H4 (cell line): Measurements from ENCODE around the gene ARHGEF4. TPM values are rescaled to one million over a fixed set of nuclear protein-coding genes. Genes with fewer than 3 reads are reported as not detected.

Source experiments
- DNase-seq: peaks from one replicate; pipeline ENCODE4 v3.0.0-alpha.2; 2015; ENCODE audit warnings: low spot score
- total RNA-seq: library from RNA; depleted of rRNA; stranded (reverse); fragments of >200 nt; shearing (Covaris generic); gene quantifications from 2 replicates; pipeline ENCODE4 v1.2.3, GENCODE V29; 2014

The ARHGEF4 gene
- total RNA-seq, 1 experiment from 2014 or later = 1.2 TPM

GRCh38 chr2:130918393-130918792, 81.7 kb downstream of the ARHGEF4 start:
- DNase-seq = no peak

DNA sequence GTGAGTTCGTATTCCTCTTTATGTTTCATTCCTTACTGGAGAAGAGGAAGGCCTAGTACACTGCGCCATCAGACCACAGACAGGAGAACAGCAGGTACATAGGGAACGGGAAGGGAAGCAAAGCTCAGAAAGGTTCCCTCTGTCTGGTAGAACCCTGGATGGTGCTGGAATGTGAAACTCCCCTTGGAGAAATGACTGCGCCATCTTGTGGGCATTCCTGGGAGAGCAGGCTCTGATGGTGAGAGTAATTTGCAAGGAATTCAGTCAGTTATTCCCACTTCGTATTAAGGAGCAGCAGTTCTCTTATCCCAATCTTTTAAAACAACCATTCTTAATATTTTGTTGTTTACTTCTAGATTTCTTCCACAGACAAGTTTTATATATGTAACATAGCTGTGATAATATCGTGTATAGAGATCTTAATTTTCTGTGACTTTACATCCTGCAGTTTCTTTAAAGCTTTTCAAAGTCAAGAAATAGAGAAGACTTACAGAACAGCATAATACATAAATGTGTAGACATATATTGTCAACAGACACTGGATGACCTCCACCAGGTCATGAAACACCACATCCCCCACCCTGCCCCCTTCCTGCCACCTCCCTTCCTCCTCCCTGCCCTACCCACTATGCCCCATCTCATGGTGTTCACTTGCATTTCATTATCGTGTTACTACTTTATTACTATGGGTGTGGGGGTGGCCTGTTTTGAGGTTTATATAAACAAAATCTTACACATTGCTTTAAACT, 83.9 kb downstream of the ARHGEF4 start:
- peak; percentile 44 for DNase-seq

DNA sequence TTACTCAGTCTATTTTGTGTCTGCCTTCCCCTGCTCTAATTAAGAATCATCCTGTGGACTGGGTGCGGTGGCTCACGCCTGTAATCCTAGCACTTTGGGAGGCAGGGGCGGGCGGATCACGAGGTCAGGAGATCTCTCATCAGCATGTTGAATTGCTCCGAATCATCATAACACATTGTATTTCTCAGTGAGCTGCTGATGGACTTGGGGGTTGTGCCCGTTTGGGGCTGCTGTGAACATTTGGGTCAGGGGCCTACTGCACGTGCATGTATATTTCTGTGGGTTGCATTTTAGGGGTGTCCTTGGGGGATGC, 84.4 kb downstream of the ARHGEF4 start:
- DNase-seq = no peak

DNA sequence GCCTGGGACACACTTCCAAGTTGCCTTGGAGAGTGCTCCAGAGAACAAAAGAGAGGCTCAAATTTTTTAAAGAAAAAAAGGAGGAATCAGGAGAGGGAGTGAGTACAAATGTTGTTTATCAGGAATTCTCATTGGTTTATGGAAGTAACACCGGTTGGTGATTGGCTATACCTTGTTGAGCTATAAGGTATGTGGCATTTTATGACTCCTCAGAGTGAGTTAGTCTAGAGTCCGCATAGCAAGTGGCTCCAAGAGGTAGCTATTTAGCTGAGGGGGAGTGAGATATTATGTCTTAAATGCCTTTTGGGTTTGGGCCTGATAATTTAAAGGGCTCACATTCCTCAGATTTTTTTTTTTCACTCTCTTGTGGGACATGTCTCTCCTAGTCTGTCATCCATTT, 85.7 kb downstream of the ARHGEF4 start:
- DNase-seq = no peak

DNA sequence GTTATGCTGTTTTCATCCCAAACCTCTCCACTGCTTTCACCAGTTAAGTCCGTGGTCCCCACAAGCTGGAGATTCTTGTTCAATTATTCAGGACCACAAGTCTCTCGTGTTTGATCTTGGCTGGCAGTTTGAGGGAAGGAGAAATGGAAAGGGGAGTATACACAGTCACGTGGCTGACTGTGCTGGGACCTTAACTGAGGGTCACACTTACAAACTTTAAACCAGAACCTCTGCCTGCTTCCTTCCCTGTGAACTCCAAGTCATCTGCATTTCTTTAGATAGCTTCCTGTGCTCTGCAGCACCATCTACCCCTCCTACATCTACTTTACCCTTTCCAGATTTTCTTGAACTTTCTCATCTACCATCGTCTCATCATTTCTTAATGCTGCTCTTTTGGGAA, 91.7 kb downstream of the ARHGEF4 start:
- no peak for DNase-seq

GRCh38 chr2:130930740-130931659, 94.3 kb downstream of the ARHGEF4 start:
- DNase-seq = no peak

- DNase-seq = no peak
Measured at GRCh38 chr2:130933501-130933900, 96.8 kb downstream of the ARHGEF4 start.

- DNase-seq = no peak
Measured at GRCh38 chr2:130936451-130936850, 99.7 kb downstream of the ARHGEF4 start.

- no peak for DNase-seq
Measured at GRCh38 chr2:130947967-130948366, 111.3 kb downstream of the ARHGEF4 start.

DNA sequence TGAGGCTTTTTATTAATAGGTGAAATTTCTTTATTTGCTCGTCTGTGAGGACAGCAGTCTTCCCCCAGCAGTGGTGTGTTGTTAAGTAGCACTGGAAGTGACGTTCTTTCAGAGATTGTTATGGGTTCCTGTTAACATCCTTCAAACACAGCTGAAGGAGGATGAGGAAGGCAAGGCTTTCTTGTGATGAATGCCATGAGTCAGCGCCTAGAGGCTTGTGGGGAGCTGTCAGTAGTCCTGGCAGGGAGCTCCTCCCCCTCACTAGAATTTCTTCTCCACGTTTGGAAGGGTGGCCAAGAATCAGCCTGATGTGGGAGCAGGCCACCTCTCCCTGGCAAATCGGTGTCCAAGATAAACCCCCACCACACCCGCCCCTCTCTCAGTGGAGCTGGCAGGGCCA, 113.2 kb downstream of the ARHGEF4 start:
- DNase-seq = no peak

DNA sequence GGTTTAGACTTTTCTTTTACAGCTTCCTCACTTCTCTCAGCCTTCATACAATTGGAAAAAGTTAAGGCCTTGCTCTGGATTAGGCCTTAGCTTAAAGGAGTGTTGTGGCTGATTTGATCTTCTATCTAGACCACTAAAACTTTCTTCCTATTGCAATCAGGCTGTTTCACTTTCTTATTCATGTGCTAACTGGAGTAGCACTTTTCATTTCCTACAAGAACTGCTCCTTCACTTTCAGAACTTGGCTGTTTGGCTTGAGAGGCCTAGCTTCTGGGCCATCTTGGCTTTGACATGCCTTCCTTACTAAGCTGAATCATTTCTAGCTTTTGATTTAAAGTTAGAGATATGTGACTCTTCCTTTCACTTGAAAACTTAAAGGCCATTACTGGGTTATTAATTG, 114.3 kb downstream of the ARHGEF4 start:
- DNase-seq = no peak

DNA sequence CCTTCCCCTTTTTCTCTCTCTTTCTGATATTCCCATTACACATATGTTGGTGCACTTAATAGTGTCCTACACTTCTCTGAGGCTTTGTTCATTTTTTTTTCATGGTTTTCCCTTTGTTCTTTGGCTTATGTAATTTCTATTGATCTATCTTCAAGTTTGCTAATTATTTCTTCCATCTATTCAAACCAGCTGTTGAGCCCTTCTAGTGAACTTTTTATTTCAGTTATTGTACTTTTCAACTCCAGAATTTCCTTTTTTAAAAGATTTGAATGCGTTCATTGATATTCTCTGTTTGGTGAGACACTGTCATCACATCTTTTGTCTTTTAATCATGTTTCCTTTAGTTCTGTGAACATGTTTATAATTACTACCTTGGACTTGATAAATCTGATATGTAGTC, 118.2 kb downstream of the ARHGEF4 start:
- DNase-seq = no peak

DNA sequence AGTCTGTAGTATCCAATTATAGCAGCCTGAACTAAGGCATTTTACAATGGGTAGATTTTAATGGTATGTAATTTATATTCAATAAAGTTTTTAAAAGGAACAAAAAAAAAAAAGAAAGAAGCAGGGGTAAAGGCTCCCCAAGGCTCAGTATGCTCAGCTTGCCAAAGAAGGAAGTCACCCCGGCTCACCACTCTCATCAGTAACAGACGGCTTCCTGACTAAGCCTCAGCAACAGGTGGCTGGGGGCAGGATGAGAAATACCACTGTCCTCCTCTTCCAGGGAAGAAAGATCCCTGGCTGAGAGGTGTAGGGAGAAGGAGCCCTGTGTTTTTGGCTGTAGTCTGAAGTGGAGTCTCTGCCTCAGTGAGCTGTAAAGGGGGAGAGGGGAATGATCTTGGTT, 121.2 kb downstream of the ARHGEF4 start:
- no peak for DNase-seq

DNA sequence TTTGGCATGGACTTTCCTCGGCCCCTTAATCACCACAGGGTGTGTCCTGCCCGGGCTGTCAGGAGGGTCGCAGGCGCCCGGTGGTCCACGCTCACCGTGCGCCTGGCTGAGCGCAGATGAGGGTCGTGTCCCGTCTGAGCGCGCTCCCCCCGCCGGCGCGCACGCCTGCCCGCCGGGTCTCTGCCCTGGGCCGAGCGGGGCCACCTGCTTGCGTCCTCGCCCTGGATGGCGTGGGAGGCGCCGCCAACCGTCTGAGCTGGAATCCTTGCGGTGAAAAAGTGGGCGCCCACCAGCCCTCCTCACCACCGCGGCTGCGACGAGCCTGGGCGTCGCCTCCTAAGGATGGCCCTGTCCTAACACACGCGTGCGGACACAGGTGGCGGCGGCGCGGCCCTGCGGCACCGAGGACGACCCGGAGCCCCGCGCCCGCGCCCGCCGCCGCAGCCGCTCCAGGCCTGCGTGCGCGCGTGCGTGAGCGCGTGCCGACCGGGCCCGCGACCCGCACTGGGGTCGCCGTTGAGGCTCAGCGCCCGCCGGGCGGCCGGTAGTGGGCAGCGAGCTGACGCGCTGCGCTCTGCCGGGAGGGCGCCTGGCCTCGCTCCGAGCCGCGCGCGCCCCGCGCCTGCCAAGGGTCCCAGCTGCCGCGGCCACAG, 126.6 kb downstream of the ARHGEF4 start:
- no peak for DNase-seq

DNA sequence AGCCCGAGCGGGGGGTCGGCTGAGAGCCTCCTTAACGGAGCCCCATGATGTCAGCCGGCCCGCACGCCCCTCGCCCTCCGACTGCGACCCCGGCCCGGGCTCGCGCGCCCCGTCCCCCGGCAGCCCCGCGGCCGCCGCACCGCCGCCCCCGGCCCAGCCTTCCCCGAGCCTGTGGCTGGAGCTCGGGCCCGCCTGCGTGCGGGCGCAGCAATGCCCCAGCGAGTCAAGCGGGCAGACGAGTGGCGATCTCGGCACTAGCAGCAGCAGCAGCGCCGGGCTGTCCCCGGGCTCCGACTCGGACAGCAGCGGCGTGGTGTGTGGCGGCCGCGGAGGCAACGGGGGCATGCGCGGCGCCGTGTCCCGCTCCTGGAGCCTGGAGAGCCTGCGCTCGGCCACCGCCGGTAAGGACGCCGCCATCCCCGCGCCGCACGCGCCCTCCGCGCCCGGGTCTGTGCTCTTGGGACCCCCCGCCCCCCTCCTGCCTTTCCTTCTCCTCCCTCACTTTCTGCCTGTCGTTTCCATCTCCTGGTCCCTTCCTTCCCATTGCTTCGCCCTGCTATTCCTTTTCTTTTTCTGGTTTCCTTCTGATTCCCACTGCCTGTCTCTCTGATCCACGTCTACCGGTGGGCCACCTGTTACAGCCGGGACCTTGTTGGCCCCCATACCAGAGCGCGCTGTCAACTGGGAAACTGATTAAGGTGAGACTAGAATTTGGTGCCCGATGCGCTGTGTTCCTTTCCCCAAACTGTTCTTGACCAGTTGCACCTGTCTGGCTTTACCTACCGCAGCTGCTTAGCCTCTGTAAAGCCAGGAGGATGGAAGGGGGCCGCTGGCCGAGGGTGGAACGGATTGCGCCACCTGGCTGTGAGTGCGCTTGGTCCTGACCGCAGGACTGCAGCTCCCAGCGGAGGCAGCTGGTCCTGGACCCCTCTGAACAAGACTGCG, 127.4 kb downstream of the ARHGEF4 start:
- DNase-seq = no peak

GRCh38 chr2:130964931-130965330, 128.2 kb downstream of the ARHGEF4 start:
- DNase-seq = no peak

DNA sequence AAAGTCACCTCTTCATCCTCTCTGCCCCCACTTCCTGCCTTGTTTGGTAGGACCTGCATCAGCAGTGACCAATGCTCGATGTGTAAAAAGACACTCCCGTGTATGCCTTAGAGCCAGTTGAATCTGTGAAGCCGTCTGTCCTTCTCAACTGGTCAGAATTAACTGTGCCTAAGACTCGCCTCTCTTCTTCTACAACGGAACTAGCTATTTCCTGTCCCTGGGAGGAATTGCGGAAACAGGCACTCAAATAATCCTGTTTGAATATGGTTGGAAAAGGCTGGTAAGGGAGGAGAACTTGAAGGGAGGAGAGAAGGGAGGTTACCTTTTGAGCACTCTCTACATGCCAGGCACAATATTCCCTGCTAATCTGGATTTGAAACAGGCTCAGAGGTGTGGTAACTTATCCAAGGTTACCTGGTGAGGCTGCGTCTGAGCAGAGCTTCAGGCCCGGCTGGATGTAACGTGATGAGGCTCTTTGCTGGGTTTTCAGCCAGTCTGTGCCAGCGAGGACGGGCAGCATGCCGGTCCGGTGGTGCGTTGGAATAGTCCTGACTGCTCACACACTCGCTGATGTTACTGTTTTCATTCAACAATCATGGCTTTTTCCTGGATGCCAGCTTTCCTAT, 129.5 kb downstream of the ARHGEF4 start:
- DNase-seq = no peak

DNA sequence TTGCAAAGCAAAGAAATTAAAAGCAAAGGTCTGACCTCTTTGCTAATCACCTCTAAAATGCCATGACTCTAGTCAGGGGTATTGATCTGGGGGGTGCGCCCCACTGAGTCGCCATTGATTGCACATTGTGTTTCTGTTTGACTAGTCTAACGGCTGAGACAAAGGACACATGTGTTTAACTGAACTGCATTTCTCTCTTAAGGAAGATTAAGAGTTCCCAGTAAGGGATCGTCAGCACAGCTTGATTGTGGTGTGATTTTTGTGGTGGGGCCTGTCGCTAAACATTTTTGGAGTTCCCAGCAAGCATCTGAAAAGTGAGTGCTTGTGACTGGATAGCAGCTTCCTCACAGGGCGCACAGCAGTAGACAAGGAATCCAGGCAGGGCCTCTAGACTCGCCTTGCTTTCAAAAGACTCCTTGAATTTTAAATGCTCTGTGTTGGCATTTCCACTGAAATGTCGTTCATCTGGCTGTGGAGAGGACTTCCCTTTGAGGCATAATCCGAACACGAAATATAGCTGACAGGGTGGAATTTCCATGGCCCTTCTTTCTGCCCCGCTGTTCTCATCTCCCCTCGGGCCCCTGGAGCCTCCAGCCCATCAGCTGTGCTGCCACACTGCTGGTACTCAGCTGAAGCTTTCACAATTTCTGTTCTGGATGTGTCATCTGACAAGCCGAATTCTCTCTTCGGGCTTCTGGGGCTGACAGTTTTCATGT, 130.2 kb downstream of the ARHGEF4 start:
- no peak for DNase-seq

GRCh38 chr2:130972410-130972809, 135.7 kb downstream of the ARHGEF4 start:
- no peak for DNase-seq

DNA sequence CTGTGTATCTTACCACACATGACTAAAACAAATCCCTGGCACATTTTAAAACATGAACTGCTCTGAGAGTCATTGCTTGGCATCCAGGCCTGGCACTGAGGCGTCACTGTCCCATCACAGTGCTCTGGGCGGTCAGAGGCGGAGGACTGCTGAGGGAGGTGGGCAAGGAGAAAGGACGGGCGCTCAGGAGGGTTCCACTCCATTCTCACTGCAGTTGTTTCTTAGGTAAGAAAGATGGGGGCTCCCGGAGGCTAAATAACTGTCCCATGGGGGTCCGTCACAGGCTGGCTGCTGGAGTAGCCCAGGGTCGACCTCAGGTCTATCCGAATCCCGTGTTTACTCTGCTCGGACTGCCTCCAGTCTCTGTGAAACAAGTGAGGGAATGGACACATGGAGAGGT, 139.0 kb downstream of the ARHGEF4 start:
- DNase-seq = no peak
